GM20000 (cell line): ENCODE results near the gene FTCDNL1.

Experiments
- DNase-seq: peaks from one replicate; pipeline ENCODE4 v3.0.0; 2012; ENCODE audit warnings: low spot score
- TF ChIP-seq, protein P1 (sequence below): IDR thresholded peaks from 2 replicates; pipeline ENCODE4 v1.5.1; 2012; ENCODE audit warnings: mild to moderate bottlenecking, control low read depth; ENCODE audit errors: extremely low read depth, missing control alignments

The FTCDNL1 gene

DNA sequence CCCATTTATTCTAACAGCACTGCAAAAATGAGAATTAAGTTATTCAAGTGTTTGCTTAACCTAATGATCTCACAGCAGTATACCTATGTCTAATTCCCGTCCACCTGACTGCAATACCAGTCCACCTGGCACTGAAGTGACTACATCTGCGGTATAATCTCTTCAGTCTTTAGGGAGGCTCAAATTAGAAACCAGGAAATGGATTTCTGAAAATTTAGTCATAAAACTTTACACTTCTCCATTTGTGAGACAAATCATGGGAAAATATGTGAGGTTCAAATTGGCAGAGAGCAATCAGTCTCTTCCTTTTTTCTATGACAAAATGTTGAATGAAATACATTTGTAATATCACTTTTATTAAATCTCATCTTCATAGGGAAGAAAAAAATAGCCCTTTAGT is 33.0 kb downstream of the FTCDNL1 start:
- TF ChIP-seq, protein P1, sequence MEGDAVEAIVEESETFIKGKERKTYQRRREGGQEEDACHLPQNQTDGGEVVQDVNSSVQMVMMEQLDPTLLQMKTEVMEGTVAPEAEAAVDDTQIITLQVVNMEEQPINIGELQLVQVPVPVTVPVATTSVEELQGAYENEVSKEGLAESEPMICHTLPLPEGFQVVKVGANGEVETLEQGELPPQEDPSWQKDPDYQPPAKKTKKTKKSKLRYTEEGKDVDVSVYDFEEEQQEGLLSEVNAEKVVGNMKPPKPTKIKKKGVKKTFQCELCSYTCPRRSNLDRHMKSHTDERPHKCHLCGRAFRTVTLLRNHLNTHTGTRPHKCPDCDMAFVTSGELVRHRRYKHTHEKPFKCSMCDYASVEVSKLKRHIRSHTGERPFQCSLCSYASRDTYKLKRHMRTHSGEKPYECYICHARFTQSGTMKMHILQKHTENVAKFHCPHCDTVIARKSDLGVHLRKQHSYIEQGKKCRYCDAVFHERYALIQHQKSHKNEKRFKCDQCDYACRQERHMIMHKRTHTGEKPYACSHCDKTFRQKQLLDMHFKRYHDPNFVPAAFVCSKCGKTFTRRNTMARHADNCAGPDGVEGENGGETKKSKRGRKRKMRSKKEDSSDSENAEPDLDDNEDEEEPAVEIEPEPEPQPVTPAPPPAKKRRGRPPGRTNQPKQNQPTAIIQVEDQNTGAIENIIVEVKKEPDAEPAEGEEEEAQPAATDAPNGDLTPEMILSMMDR: no peak
- no peak for DNase-seq

DNA sequence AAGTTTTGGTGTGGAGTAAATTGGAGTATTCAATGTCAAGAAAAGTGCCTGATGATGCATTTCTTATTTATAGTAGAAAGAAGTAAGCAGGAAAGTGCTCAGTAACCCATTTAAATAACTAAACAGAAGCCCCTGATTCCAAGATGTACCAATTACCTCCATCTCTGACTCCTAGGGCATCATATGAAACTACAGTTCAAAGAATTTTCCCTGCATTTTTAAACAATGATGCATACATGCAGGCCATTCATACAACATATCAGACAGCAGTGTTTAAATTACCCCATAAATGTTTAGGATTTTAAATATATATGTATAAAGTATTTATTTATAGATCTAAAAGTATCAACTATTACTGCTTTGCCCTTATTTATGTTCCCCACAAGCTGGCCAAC is 36.2 kb downstream of the FTCDNL1 start:
- no peak for DNase-seq
- TF ChIP-seq, protein P1: no peak

DNA sequence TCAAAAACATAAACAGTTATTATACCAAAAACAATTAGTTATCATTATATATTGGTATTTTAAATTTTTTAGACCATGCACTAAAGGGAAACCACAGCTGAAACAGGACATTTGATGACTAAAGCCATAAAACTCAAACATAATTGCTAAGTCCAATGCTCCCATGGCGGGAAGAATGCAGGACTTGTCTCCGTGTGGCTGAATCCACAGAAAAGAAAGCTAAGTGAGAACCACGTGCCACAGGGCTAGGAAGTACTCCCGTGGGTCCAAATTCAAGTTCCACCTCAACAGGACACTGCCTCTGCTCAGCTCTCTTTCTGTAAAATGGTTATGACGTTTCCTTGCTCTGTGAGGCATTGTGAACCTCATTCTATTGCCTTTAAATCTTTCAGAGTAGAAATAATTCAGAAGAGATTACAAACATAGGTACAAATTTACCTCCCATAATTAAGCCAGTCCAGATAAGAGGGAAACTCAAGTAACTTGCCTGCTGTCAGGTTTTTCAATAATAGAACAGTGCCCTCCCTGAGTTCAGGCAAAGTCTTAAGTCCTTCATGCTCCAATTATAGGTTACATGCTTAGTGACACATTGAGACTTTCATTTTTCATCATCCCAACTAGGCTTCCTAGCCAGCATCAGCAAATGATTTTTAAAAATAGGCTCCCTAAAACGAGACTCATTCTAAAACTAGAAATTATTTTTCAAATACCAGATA is 36.7 kb downstream of the FTCDNL1 start:
- DNase-seq: no peak
- TF ChIP-seq, protein P1: no peak

DNA sequence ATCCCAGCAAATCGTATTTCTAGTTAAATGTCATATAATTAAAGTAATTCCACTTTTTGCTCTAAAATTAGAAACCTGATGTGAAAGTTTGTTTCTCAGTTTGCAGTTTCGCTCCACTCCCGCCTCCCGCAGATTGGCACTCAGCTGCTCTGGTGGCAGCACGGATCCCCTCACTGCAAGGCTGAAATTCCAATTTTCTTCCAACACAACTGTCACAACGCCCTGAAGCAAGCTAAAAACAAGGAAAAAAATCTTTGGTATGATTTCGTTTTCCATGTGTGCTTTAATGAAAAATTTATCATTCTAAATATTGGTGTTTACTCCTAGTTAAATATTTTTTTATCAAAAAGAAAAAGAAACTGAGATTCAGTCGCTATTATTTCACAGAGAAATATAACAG is 38.5 kb downstream of the FTCDNL1 start:
- DNase-seq: no peak
- TF ChIP-seq, protein P1: no peak

DNA sequence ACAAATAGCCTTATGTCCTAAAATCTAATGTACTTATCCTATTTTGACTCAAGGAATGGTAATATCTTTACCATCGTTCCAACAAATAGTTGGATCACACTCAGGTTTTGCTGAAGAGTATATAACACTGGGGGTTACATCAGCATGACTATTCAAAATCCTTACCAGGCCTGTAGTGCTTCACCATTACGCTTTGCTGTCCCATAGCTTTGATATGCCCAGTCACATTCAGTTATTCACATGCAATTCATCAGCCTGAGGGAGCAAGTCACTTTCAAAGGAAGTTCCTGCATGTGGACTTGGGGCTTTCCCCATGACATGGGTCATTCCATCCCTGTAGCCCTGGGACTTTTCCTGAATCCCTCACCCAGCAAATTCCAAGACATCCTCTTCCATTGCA is 39.6 kb downstream of the FTCDNL1 start:
- TF ChIP-seq, protein P1: no peak
- DNase-seq: no peak

DNA sequence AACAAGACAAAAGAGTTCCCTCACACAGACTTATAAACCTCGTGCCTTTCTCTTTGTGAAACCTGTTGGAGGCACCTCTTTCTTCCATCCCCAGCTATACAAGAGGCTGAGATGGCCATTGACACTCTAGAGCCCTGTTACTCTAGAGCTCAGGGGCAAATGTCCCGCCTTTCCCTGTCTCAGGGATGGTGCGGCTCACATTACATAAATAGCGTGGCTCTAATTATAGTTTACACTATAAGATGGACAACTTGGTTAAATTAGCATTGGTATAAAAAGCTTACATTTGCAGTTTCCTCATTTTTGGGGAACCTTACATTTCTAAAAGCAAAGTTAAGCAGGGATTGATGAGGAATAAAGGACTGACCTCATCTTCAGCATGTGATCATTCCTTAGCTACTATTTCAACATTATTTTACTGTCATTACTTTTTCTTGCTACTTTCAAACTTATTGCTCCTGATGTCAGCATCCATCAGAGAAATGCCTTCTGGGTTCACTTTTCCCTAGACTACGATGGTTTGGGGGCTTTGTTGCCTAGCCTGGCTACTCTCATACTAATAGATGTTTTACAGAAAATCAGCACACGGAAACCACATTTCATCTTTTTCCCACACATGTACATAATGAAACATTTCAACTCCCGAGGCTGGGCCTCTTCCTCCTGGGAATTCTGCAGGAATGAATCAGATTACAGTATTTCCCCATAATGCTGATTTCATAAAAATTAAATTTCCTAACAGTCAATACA is 40.4 kb downstream of the FTCDNL1 start:
- TF ChIP-seq, protein P1: no peak
- no peak for DNase-seq

DNA sequence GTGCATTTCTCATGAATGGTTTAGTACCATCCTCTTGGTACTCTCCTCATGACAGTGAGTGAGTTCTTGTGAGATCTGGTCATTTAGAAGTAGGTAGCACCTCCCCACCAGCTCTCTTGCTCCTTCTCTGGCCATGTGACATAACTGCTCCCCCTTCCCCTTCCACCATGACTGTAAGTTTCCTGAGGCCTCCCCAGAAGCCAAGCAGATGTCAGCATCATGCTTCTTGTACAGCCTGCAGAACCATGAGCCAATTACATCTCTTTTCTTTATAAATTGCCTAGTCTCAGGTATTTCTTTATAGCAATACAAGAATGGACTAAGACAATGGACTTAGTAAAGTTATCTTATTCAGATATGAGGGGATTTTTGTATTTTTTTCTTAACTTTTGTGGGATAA is 43.0 kb downstream of the FTCDNL1 start:
- TF ChIP-seq, protein P1: no peak
- DNase-seq: no peak
